ENCODE measurements around the gene UBQLN1.

The UBQLN1 gene

DNA sequence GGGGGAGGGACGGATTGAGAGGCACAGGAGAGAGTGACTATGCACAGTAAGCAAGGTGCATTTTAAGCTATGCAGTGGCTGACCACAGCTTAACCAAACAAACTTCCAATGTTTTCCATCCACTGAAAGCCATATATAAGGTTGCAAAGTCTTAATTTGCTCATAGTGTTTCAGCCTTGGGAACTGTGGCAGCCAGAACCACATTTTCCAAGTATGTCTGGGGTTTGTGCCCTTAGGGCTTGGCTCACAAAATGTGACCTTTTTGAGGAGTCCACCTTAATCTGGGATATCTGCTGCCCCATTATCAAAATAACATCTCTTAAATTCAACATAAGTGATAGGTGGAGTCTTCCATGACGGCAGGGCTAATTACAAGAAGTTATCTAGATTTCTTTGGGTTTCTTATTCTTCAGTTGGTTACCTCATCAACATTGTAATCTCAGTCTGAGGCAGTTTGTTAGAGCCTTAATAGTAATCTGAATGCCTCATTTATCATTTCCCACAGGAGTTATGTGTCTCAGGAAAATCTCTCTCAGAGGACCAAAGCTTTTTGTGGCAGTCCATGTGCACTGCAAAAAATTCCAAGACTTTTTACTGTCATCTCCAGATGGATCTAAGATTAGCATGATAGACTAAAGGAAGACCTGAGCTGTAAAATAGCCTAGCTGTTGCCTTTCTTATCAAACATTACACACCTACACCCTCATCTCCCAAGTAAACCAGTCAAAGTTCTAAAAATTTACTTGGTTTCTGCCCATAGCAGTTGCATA lies 15.2 kb upstream of the UBQLN1 start:
- TF ChIP-seq, protein P1, sequence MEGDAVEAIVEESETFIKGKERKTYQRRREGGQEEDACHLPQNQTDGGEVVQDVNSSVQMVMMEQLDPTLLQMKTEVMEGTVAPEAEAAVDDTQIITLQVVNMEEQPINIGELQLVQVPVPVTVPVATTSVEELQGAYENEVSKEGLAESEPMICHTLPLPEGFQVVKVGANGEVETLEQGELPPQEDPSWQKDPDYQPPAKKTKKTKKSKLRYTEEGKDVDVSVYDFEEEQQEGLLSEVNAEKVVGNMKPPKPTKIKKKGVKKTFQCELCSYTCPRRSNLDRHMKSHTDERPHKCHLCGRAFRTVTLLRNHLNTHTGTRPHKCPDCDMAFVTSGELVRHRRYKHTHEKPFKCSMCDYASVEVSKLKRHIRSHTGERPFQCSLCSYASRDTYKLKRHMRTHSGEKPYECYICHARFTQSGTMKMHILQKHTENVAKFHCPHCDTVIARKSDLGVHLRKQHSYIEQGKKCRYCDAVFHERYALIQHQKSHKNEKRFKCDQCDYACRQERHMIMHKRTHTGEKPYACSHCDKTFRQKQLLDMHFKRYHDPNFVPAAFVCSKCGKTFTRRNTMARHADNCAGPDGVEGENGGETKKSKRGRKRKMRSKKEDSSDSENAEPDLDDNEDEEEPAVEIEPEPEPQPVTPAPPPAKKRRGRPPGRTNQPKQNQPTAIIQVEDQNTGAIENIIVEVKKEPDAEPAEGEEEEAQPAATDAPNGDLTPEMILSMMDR (IDR thresholded peaks at IDR 0.05; ENCODE audit: borderline replicate concordance, insufficient read depth, low read depth, low read length): no peak

DNA sequence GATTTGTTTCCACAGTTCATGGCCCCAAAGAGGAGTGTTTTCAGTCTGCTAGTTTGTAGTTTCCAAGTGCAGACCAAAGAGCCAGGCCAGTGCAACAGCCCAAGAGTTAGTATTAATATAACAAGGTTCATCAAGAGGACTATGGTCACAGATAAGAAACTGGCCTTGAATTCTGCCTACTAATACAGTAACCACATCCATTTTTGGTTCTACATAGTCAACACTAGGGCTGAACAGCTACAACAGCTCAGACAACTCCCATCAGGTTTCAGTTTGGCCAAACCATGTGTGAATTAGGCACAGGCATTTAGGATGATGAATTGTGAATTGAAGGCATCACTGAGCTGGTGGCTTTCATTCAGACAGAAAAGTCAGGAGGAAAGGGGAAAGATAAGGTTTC lies 13.8 kb upstream of the UBQLN1 start:
- H3K4me3 ChIP-seq (ENCODE audit: low read depth, low read length): no peak overlapping the region
- TF ChIP-seq, protein P1 (IDR thresholded peaks at IDR 0.05; ENCODE audit: borderline replicate concordance, insufficient read depth, low read depth, low read length): no peak

More for the DNA sequence above, 15.2 kb upstream of the UBQLN1 start:
- no peak overlapping the region for H3K4me3 ChIP-seq (ENCODE audit: low read depth, low read length)

DNA sequence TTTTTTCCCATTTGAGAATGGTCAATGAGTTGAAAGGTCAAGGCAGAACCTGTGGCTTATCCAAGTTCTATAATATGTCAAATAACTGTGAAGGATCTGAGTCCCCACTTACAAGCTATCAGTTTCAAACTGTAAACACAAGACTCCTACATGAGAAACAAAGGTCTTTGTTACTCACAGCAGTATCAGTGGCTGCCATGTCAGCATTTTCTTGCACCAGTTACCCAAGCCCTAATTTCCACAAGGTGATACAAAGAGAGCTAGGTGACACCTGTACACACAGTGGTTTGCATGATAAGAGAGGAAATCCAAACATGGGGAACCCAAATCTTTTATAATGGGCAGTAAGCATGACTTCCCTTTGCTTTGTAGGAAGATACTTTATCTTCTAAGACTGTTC lies 8.0 kb upstream of the UBQLN1 start:
- TF ChIP-seq, protein P1 (IDR thresholded peaks at IDR 0.05; ENCODE audit: borderline replicate concordance, insufficient read depth, low read depth, low read length): no peak
- no peak overlapping the region for H3K4me3 ChIP-seq (ENCODE audit: low read depth, low read length)

DNA sequence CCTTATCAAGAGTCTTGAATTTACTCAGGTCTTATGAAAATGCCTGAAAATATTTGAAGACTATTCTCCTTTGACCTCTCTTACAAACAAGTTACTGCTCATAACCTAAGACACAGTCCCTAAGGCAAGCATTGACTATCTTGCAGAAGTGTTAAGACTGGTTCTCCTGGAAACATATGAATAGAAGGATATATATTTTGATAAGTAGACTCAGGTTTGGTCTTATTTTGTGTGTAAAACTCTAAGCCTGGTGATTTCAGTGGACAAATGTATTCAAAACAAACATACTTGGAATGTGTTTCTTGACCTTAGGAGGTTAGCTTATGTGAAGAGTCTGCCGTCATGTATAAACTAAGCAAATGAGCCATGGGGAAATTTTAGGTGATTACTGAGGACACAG lies 7.5 kb upstream of the UBQLN1 start:
- TF ChIP-seq, protein P1 (IDR thresholded peaks at IDR 0.05; ENCODE audit: borderline replicate concordance, insufficient read depth, low read depth, low read length): no peak

DNA sequence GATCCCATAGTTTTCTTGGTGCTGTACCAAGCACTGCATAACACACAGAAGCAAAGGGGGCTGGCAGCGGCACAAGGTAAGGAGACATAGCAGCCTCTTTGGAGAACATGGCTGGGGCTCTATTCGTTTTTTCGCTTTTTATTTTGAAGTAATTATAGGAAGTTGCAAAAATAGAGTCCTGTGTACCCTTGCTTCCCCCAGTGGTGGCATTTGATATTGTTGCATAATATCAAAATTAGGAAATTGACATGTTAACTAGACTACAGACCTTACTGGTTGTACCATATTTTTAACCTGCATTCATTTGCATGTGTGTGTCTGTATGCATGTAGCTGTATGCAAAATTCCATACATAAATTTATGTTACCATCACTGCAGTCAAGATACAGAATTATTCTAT lies 6.6 kb upstream of the UBQLN1 start:
- TF ChIP-seq, protein P1 (IDR thresholded peaks at IDR 0.05; ENCODE audit: borderline replicate concordance, insufficient read depth, low read depth, low read length): peak; percentile 33; the same call in 1 of the 2 replicates
- H3K4me3 ChIP-seq (ENCODE audit: low read depth, low read length): no peak overlapping the region

More for the DNA sequence above, 7.5 kb upstream of the UBQLN1 start:
- no peak overlapping the region for H3K4me3 ChIP-seq (ENCODE audit: low read depth, low read length)

DNA sequence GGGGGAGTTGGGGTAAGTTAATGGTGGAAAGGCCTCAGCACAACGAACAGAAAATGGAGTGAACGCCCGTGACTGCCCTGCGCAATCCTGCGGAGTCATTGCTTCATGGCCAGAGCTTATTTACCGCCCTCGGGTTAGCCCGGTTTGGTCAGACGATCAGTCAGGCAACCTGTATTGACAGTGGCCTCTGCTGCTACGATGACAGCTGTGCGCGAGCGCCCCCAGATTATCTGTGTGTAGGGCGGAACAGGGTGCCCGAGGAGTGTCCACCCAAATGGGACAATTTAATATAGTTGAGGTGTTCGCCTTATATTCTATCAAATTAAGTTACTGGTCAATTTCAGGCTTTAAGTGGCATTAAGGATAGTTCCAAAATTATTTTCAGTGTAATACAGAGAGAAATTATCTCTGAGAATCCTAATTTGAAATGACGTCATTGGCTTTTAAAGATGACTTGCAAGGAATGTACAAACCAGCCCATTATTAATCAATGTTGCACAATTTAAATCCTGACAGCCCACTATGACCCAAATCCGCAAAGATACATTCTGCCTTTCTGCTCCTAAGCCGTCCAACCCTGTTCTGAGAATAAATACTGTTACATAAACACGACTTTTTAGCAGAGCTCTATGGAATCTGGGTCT lies 879 bp upstream of the UBQLN1 start:
- TF ChIP-seq, protein P1 (IDR thresholded peaks at IDR 0.05; ENCODE audit: borderline replicate concordance, insufficient read depth, low read depth, low read length): peak; percentile 23; the same call in 1 of the 2 replicates
- peak overlapping the region; percentile 71 for H3K4me3 ChIP-seq (ENCODE audit: low read depth, low read length)

DNA sequence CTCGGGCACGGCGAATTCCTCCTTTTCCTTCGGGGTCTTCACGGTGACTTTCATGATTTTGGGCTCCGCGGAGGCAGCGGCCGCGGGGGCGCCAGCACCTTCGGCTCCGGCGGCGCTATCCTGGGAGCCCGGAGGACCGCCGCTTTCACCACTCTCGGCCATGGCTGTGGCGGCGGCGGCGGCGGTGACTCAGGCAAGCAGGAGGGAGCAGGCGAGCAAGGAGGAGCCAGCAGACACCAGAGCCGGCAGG lies 315 bp downstream of the UBQLN1 start:
- TF ChIP-seq, protein P1 (IDR thresholded peaks at IDR 0.05; ENCODE audit: borderline replicate concordance, insufficient read depth, low read depth, low read length): no peak
- peak overlapping the region; percentile 71 for H3K4me3 ChIP-seq (ENCODE audit: low read depth, low read length)

Data from GM12875 (cell line).